ENCODE results near the gene COX20. TPM values are rescaled to one million over a fixed set of nuclear protein-coding genes. Genes with fewer than 3 reads are reported as not detected.

Gene COX20
- total and polyA plus RNA-seq, 5 donors from 2014 or later, result 25.8 to 42.2 (median 32.9) TPM

DNA sequence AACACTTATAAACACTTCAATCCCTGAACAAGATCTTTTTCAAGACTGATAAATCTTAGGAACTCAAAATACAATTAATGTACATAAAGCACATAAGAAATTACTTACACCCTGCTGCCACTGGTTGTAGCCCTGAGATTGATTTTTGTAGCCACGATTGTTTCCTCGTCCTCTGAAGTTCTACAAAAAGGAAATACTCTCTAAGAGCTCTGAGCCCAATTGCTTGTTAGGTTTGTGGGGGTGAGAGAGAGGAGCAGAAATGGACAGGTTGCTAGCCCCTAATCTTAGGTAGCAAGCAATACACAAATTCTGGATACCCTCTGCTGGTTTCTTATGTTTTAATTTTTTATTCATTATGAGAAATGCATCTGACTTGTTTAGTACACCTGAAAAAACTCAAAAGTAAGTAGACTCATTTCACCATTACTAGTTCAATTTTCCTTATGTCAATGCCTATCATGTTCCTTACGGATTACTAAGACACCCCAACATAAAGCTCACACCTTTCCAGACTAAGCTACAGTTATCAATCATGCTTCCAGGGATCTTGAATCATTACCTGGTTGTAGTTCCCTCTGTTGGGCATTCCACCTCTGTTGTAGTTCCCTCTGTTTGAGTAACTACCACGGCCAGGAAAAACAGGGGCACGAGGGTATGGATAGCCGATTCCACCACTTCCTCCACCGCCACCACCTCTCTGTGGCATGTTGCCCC lies 19.6 kb downstream of the COX20 start:
- H3K27ac Mint-ChIP-seq, result peak overlapping the region; percentile 64 to 88 (median 87)
- Histone ChIP-seq H3K27ac (ENCODE audit: insufficient read depth, low read length, poor library complexity, severe bottlenecking) (peak overlapping the region; percentile 62), H3K36me3 (ENCODE audit: control insufficient read depth, insufficient read depth, low read length) (peaks cover 94% of the 10 kb centered on the region), H3K4me1 (ENCODE audit: control insufficient read depth, insufficient read depth, low read length, poor library complexity, severe bottlenecking) (peaks cover 76% of the 10 kb centered on the region), H3K4me3 (ENCODE audit: low read depth, low read length) (peak overlapping the region; percentile 35), H3K9me3 (ENCODE audit: control insufficient read depth in 2 of 2, low read length in 2 of 2) (no peaks in the 10 kb centered on the region), H3K27me3 (ENCODE audit: control insufficient read depth, insufficient read depth, low read length) (no peaks in the 10 kb centered on the region)
- ATAC-seq (ENCODE audit: low read depth in 2 of 2), result no peak
- no peaks in the 10 kb centered on the region for H3K9me3 Mint-ChIP-seq
- DNase-seq, result peak in 1 of 3 donors; percentile 38
- peaks cover 65% of the 10 kb centered on the region for H3K36me3 Mint-ChIP-seq
- peaks cover 65 to 95% (median 79%) of the 10 kb centered on the region in 4 donors for H3K4me1 Mint-ChIP-seq
- no peaks in the 10 kb centered on the region for H3K27me3 Mint-ChIP-seq
- H3K4me3 Mint-ChIP-seq, result peak overlapping the region; percentile 66 to 87 (median 75)

GRCh38 chr1:244857761-244858160 lies 22.3 kb downstream of the COX20 start:
- DNase-seq, result no peak
- Histone ChIP-seq H3K36me3 (ENCODE audit: control insufficient read depth, insufficient read depth, low read length) (peaks cover 90% of the 10 kb centered on the region), H3K4me3 (ENCODE audit: low read depth, low read length) (peak overlapping the region; percentile 99), H3K27me3 (ENCODE audit: control insufficient read depth, insufficient read depth, low read length) (no peaks in the 10 kb centered on the region), H3K9me3 (ENCODE audit: control insufficient read depth in 2 of 2, low read length in 2 of 2) (no peaks in the 10 kb centered on the region), H3K27ac (ENCODE audit: insufficient read depth, low read length, poor library complexity, severe bottlenecking) (peak overlapping the region; percentile 45), H3K4me1 (ENCODE audit: control insufficient read depth, insufficient read depth, low read length, poor library complexity, severe bottlenecking) (peaks cover 96% of the 10 kb centered on the region)
- peaks cover 59 to 94% (median 78%) of the 10 kb centered on the region in 4 donors for H3K4me1 Mint-ChIP-seq
- H3K36me3 Mint-ChIP-seq, result peaks cover 73% of the 10 kb centered on the region
- peaks cover 8% of the 10 kb centered on the region for H3K27me3 Mint-ChIP-seq
- ATAC-seq (ENCODE audit: low read depth in 2 of 2), result no peak
- peak overlapping the region in 3 of 4 donors; percentile 26 to 51 (median 47) for H3K4me3 Mint-ChIP-seq
- peak overlapping the region in 2 of 3 donors; percentile 63 to 78 for H3K27ac Mint-ChIP-seq
- peaks cover 0 to 3% (median 0%) of the 10 kb centered on the region in 7 donors for H3K9me3 Mint-ChIP-seq

DNA sequence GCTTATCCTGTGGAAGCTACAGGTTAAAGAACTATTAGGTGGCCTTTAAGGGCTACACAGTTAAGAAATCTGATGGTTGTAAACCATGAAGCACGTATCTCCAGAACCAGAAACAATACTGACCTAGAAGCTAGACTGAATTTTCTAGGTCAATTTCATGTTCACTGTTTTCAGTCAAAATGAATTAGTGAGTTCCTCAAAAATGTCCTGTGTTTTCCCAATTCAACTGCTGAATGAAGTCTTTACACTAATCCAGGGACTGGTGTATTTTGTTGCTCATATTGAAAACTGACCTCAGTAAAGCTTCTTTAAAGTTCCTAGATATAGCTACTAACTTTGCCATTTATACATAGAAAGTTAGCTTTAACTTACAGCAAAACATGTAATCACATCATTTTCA lies 22.9 kb downstream of the COX20 start:
- peak overlapping the region in 2 of 4 donors; percentile 51 to 73 for H3K4me3 Mint-ChIP-seq
- peak overlapping the region; percentile 18 to 78 (median 63) for H3K27ac Mint-ChIP-seq
- ATAC-seq (ENCODE audit: low read depth in 2 of 2) (no peak), DNase-seq (no peak)
- Histone ChIP-seq H3K27me3 (ENCODE audit: control insufficient read depth, insufficient read depth, low read length) (no peaks in the 10 kb centered on the region), H3K9me3 (ENCODE audit: control insufficient read depth in 2 of 2, low read length in 2 of 2) (no peaks in the 10 kb centered on the region), H3K27ac (ENCODE audit: insufficient read depth, low read length, poor library complexity, severe bottlenecking) (peak overlapping the region; percentile 45), H3K4me3 (ENCODE audit: low read depth, low read length) (peak overlapping the region; percentile 99), H3K36me3 (ENCODE audit: control insufficient read depth, insufficient read depth, low read length) (peaks cover 84% of the 10 kb centered on the region), H3K4me1 (ENCODE audit: control insufficient read depth, insufficient read depth, low read length, poor library complexity, severe bottlenecking) (peaks cover 90% of the 10 kb centered on the region)
- H3K9me3 Mint-ChIP-seq, result peaks cover 0 to 4% (median 0%) of the 10 kb centered on the region in 7 donors
- H3K36me3 Mint-ChIP-seq, result peaks cover 73% of the 10 kb centered on the region
- H3K27me3 Mint-ChIP-seq, result peaks cover 9% of the 10 kb centered on the region
- peaks cover 59 to 90% (median 78%) of the 10 kb centered on the region in 4 donors for H3K4me1 Mint-ChIP-seq

- peak overlapping the region; percentile 99 for H3K4me3 ChIP-seq (ENCODE audit: low read depth, low read length)
- H3K36me3 ChIP-seq (ENCODE audit: control insufficient read depth, insufficient read depth, low read length), result peaks cover 69% of the 10 kb centered on the region
- peaks cover 62% of the 10 kb centered on the region for H3K36me3 Mint-ChIP-seq
- H3K9me3 Mint-ChIP-seq, result peaks cover 0 to 6% (median 0%) of the 10 kb centered on the region in 7 donors
- peaks cover 47 to 77% (median 63%) of the 10 kb centered on the region in 4 donors for H3K4me1 Mint-ChIP-seq
- H3K4me3 Mint-ChIP-seq, result peak overlapping the region; percentile 94 to 99 (median 96)
- H3K27me3 Mint-ChIP-seq, result peaks cover 24% of the 10 kb centered on the region
- DNase-seq, result no peak
- H3K27me3 ChIP-seq (ENCODE audit: control insufficient read depth, insufficient read depth, low read length), result no peaks in the 10 kb centered on the region
- peaks cover 77% of the 10 kb centered on the region for H3K4me1 ChIP-seq (ENCODE audit: control insufficient read depth, insufficient read depth, low read length, poor library complexity, severe bottlenecking)
- H3K9me3 ChIP-seq (ENCODE audit: control insufficient read depth in 2 of 2, low read length in 2 of 2), result no peaks in the 10 kb centered on the region
- H3K27ac ChIP-seq (ENCODE audit: insufficient read depth, low read length, poor library complexity, severe bottlenecking), result peak overlapping the region; percentile 100
- no peak for ATAC-seq (ENCODE audit: low read depth in 2 of 2)
- H3K27ac Mint-ChIP-seq, result peak overlapping the region; percentile 49 to 99 (median 80)
Measured at GRCh38 chr1:244860078-244860477, 24.6 kb downstream of the COX20 start.

GRCh38 chr1:244860914-244861610 lies 25.6 kb downstream of the COX20 start:
- Histone ChIP-seq H3K27me3 (ENCODE audit: control insufficient read depth, insufficient read depth, low read length) (no peaks in the 10 kb centered on the region), H3K4me3 (ENCODE audit: low read depth, low read length) (peak overlapping the region; percentile 99), H3K9me3 (ENCODE audit: control insufficient read depth in 2 of 2, low read length in 2 of 2) (no peaks in the 10 kb centered on the region), H3K4me1 (ENCODE audit: control insufficient read depth, insufficient read depth, low read length, poor library complexity, severe bottlenecking) (peaks cover 72% of the 10 kb centered on the region), H3K36me3 (ENCODE audit: control insufficient read depth, insufficient read depth, low read length) (peaks cover 60% of the 10 kb centered on the region), H3K27ac (ENCODE audit: insufficient read depth, low read length, poor library complexity, severe bottlenecking) (peak overlapping the region; percentile 100)
- peaks cover 53% of the 10 kb centered on the region for H3K36me3 Mint-ChIP-seq
- ATAC-seq (ENCODE audit: low read depth in 2 of 2) (no peak), DNase-seq (no peak)
- H3K27me3 Mint-ChIP-seq, result peaks cover 24% of the 10 kb centered on the region
- peaks cover 41 to 77% (median 55%) of the 10 kb centered on the region in 4 donors for H3K4me1 Mint-ChIP-seq
- peaks cover 0 to 6% (median 0%) of the 10 kb centered on the region in 7 donors for H3K9me3 Mint-ChIP-seq
- peak overlapping the region; percentile 94 to 99 (median 96) for H3K4me3 Mint-ChIP-seq
- H3K27ac Mint-ChIP-seq, result peak overlapping the region; percentile 83 to 99 (median 88)

DNA sequence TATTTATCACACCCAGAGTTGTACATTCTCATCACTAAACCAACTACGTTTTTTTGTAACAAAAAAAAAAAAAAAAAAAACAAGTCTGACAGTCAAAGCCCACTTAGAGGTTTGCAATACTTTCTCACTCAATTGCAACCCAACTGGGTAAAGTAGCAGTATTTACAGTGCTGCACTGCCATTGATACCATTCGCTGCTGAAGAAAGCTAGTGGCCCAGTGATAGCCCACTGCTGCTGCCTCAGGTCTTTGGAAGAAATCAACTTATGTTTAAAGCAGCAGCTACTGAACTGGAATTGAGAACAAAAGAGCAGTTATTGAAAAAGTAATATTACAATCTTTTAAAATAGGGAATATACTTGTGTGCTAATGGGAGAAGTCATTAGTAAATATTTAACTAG lies 26.2 kb downstream of the COX20 start:
- no peak for ATAC-seq (ENCODE audit: low read depth in 2 of 2)
- Mint-ChIP-seq H3K36me3 (peaks cover 48% of the 10 kb centered on the region), H3K4me1 (peaks cover 40 to 74% (median 51%) of the 10 kb centered on the region in 4 donors), H3K4me3 (peak overlapping the region; percentile 94 to 99 (median 96)), H3K27me3 (peaks cover 24% of the 10 kb centered on the region), H3K9me3 (peaks cover 0 to 6% (median 0%) of the 10 kb centered on the region in 7 donors), H3K27ac (peak overlapping the region in 2 of 3 donors; percentile 83 to 99)
- Histone ChIP-seq H3K4me1 (ENCODE audit: control insufficient read depth, insufficient read depth, low read length, poor library complexity, severe bottlenecking) (peaks cover 66% of the 10 kb centered on the region), H3K27me3 (ENCODE audit: control insufficient read depth, insufficient read depth, low read length) (no peaks in the 10 kb centered on the region), H3K27ac (ENCODE audit: insufficient read depth, low read length, poor library complexity, severe bottlenecking) (peak overlapping the region; percentile 100), H3K36me3 (ENCODE audit: control insufficient read depth, insufficient read depth, low read length) (peaks cover 53% of the 10 kb centered on the region), H3K4me3 (ENCODE audit: low read depth, low read length) (peak overlapping the region; percentile 99), H3K9me3 (ENCODE audit: control insufficient read depth in 2 of 2, low read length in 2 of 2) (no peaks in the 10 kb centered on the region)
- no peak for DNase-seq

- H3K9me3 ChIP-seq (ENCODE audit: control insufficient read depth in 2 of 2, low read length in 2 of 2), result no peaks in the 10 kb centered on the region
- peak overlapping the region; percentile 100 for H3K27ac ChIP-seq (ENCODE audit: insufficient read depth, low read length, poor library complexity, severe bottlenecking)
- ATAC-seq (ENCODE audit: low read depth in 2 of 2), result no peak
- peak overlapping the region; percentile 99 for H3K4me3 ChIP-seq (ENCODE audit: low read depth, low read length)
- peak overlapping the region; percentile 98 to 99 (median 99) for H3K27ac Mint-ChIP-seq
- peaks cover 24% of the 10 kb centered on the region for H3K27me3 Mint-ChIP-seq
- H3K27me3 ChIP-seq (ENCODE audit: control insufficient read depth, insufficient read depth, low read length), result no peaks in the 10 kb centered on the region
- peaks cover 42% of the 10 kb centered on the region for H3K36me3 Mint-ChIP-seq
- H3K36me3 ChIP-seq (ENCODE audit: control insufficient read depth, insufficient read depth, low read length), result peaks cover 47% of the 10 kb centered on the region
- peak overlapping the region; percentile 94 to 99 (median 96) for H3K4me3 Mint-ChIP-seq
- DNase-seq, result peak; percentile 9 to 63 (median 47)
- H3K9me3 Mint-ChIP-seq, result peaks cover 0 to 6% (median 0%) of the 10 kb centered on the region in 7 donors
- peaks cover 39 to 70% (median 49%) of the 10 kb centered on the region in 4 donors for H3K4me1 Mint-ChIP-seq
- peaks cover 61% of the 10 kb centered on the region for H3K4me1 ChIP-seq (ENCODE audit: control insufficient read depth, insufficient read depth, low read length, poor library complexity, severe bottlenecking)
Measured at GRCh38 chr1:244862354-244862698, 26.9 kb downstream of the COX20 start.
